HG02571 (cell line): ENCODE results near the gene MYH3.

Source experiments
- ATAC-seq: cut with Tn5 transposase; IDR thresholded peaks from one replicate; pipeline ENCODE4 v1.9.1; 2021; ENCODE audit warnings: mild to moderate bottlenecking, moderate library complexity; ENCODE audit not compliant: unreplicated experiment

MYH3 gene

GRCh38 chr17:10649602-10650001 lies 7.5 kb downstream of the MYH3 start:
- ATAC-seq: no peak

GRCh38 chr17:10648956-10649355 lies 8.2 kb downstream of the MYH3 start:
- ATAC-seq: no peak

- ATAC-seq: no peak
These were observed 8.7 kb downstream of the MYH3 start for GRCh38 chr17:10648381-10648780.

GRCh38 chr17:10646392-10646990 lies 10.6 kb downstream of the MYH3 start:
- no peak for ATAC-seq

GRCh38 chr17:10640475-10640874 lies 16.6 kb downstream of the MYH3 start:
- ATAC-seq: no peak

GRCh38 chr17:10638151-10638550 lies 19.0 kb downstream of the MYH3 start:
- ATAC-seq: no peak

GRCh38 chr17:10635290-10635689 lies 21.8 kb downstream of the MYH3 start:
- ATAC-seq: no peak

- ATAC-seq: peak; percentile 88
These were observed 23.2 kb downstream of the MYH3 start for GRCh38 chr17:10633738-10634379.

GRCh38 chr17:10631701-10632100 lies 25.4 kb downstream of the MYH3 start:
- ATAC-seq: no peak

- no peak for ATAC-seq
These were observed 25.9 kb downstream of the MYH3 start for GRCh38 chr17:10631048-10631700.

- ATAC-seq: no peak
These were observed 27.4 kb downstream of the MYH3 start for GRCh38 chr17:10629706-10630105.

- ATAC-seq: no peak
These were observed 28.4 kb downstream of the MYH3 start for GRCh38 chr17:10628756-10629155.

- no peak for ATAC-seq
These were observed 30.7 kb downstream of the MYH3 start for GRCh38 chr17:10626390-10626789.

- no peak for ATAC-seq
These were observed 32.1 kb downstream of the MYH3 start for GRCh38 chr17:10624969-10625368.

- ATAC-seq: no peak
These were observed 33.3 kb downstream of the MYH3 start for GRCh38 chr17:10623737-10624338.

GRCh38 chr17:10622617-10623485 lies 34.3 kb downstream of the MYH3 start:
- ATAC-seq: no peak

GRCh38 chr17:10621397-10621796 lies 35.7 kb downstream of the MYH3 start:
- ATAC-seq: no peak

GRCh38 chr17:10620823-10621222 lies 36.3 kb downstream of the MYH3 start:
- no peak for ATAC-seq

GRCh38 chr17:10618202-10618635 lies 38.9 kb downstream of the MYH3 start:
- no peak for ATAC-seq

GRCh38 chr17:10617120-10617505 lies 40.0 kb downstream of the MYH3 start:
- no peak for ATAC-seq

- ATAC-seq: no peak
These were observed 40.5 kb downstream of the MYH3 start for GRCh38 chr17:10616502-10617119.
